ENCODE data around the gene ACTN4. TPM values are rescaled to one million over a fixed set of nuclear protein-coding genes. Genes with fewer than 3 reads are reported as not detected.

The ACTN4 gene
- polyA plus RNA-seq, 6 donors from 2014 or later, result 6.8 to 15.8 (median 10.6) TPM

DNA sequence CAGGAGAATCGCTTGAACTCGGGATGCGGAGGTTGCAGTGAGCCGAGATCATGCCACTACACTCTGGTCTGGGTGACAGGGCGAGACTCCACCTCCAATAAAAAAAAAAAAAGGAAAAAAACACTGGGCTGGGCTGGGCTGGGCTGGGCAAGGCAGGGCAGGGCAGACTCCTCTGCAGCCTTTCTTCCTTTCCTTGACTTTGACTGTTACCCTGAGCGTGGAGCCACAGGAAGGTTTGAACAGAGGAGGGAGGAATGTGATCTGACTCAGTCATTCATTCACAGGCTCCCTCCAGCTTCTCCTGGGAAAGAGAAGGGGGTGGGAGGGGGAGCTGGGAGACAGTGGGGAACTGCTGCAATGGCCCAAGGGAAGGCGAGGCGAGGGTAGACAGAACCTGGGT is 2.7 kb upstream of the ACTN4 start:
- ATAC-seq (ENCODE audit: low read depth in 2 of 2) (no peak), DNase-seq (no peak)
- Mint-ChIP-seq H3K4me3 (peak overlapping the region in 2 of 8 donors; percentile 51 to 63), H3K9me3 (no peaks in the 10 kb centered on the region), H3K27ac (no peak overlapping the region), H3K4me1 (peaks cover 20 to 27% (median 24%) of the 10 kb centered on the region in 3 donors), H3K27me3 (no peaks in the 10 kb centered on the region), H3K36me3 (no peaks in the 10 kb centered on the region)

DNA sequence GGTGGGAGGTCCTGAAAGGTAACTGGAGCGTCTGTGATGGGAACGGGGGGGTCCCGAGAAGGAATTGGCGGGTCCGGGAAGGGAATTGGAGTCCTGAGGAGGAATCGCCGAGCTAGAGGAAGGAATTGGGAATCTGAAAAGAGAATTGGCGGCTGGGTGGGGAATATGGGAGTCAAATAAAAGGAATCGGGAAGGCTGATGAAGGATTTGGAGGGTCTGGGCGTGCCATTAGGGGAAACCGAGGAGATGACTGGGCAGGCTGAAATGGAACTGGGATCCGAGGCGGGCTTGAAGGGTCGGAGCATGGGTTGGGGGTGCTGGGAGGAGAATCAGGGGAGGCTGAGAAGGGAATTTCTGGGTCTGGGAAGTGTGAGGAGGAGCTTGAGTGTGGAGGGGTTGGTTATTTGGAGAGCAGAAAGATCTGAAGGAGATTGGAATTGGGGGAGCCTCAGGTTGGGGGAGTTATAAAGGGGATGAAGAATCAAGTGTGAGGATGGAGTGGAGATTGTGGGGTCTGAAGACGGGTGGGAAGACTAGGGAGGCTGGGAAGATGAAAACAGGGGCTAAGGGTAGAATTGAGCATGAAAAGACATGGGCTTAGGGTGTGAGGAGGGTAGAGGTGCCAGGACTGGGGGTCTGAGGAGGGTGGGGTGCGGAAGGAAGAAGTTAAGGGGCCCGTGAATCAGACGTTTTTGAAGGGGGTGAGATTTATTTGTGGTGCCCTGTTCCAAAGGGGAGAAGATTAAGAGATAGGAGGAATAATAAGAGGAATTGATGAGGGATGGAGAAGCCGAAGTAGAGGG is 718 bp downstream of the ACTN4 start:
- Mint-ChIP-seq H3K36me3 (no peaks in the 10 kb centered on the region), H3K27me3 (no peaks in the 10 kb centered on the region), H3K4me1 (peaks cover 25 to 43% (median 39%) of the 10 kb centered on the region in 3 donors), H3K4me3 (peak overlapping the region; percentile 87 to 99 (median 94)), H3K9me3 (no peaks in the 10 kb centered on the region), H3K27ac (peak overlapping the region; percentile 26 to 93 (median 75))
- DNase-seq (no peak), ATAC-seq (ENCODE audit: low read depth in 2 of 2) (no peak)

DNA sequence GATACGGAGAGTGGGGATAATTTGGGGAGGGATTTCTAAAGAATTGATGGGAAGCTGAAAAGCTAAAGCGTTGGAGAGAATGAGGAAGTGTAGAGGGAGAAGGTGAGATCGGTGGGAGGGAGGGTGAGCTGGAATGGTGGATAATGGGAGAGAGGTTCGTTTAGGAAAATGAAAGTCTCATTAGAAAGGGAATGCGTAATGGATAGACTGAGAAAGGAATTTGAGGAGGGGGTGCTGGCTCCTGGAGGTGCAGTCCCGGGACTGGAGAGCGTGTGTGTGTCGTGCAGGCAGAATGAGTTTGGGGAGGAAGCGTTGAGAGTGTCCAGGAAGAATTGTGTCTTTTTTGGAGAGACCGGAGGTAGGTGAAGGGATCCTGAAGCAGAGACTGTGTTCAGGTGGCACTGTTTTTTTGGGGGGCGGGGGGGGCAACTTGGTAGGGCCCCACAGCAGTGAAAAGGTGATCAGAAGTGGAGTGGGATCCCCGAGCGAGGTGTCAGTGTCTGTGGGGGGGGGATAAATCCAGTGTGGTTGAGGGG is 1.4 kb downstream of the ACTN4 start:
- DNase-seq (no peak), ATAC-seq (ENCODE audit: low read depth in 2 of 2) (no peak)
- Mint-ChIP-seq H3K27ac (peak overlapping the region in 5 of 6 donors; percentile 12 to 87 (median 40)), H3K4me3 (peak overlapping the region; percentile 87 to 99 (median 94)), H3K27me3 (no peaks in the 10 kb centered on the region), H3K4me1 (peaks cover 25 to 47% (median 45%) of the 10 kb centered on the region in 3 donors), H3K9me3 (no peaks in the 10 kb centered on the region), H3K36me3 (no peaks in the 10 kb centered on the region)

DNA sequence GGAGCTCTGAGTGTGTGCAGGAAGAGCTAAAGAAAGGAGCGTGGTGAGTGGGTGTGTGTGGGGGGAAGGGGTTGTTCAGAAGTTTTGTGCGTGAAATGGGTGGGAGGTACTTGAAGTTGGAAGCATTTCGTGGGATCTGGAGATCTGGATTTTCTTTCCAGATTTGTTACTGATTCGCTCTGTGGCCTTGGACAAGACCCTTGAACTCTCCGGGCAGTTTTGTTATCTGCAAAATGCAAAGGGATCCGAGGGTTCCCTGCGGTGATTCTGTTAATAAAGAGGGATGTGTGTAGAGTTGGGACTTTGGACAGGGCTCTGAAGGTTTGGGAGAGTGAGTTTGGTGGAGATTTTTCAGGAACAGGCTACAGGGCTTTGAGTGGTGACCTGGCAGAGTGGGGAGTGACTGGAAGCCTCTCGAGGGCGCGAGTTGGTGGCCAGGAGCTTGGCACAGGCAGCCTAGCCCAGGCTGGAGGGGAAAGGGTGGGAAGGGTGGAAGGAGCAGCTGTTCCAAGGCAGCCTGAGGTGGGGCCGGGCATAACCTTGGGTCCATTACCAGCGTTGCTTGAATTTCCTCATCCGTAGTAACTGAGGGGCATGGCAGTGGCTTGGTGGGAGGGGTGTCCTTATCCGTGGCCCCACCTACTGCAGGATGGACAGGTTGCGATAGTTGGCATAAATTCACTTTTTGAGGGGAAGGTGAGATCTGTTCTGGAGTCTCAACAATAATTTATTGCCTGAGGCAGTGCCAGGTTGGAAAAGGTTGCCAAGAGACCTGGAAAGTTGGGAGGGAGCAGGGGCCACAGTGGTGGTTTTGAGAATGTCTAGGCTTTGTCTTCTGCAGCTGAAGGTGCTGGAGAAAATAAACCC is 2.1 kb downstream of the ACTN4 start:
- H3K4me1 Mint-ChIP-seq, result peaks cover 25 to 51% (median 45%) of the 10 kb centered on the region in 3 donors
- peak overlapping the region in 5 of 6 donors; percentile 3 to 80 (median 56) for H3K27ac Mint-ChIP-seq
- no peaks in the 10 kb centered on the region for H3K9me3 Mint-ChIP-seq
- H3K27me3 Mint-ChIP-seq, result no peaks in the 10 kb centered on the region
- H3K36me3 Mint-ChIP-seq, result no peaks in the 10 kb centered on the region
- ATAC-seq (ENCODE audit: low read depth in 2 of 2), result no peak
- DNase-seq, result no peak
- peak overlapping the region; percentile 77 to 99 (median 94) for H3K4me3 Mint-ChIP-seq

DNA sequence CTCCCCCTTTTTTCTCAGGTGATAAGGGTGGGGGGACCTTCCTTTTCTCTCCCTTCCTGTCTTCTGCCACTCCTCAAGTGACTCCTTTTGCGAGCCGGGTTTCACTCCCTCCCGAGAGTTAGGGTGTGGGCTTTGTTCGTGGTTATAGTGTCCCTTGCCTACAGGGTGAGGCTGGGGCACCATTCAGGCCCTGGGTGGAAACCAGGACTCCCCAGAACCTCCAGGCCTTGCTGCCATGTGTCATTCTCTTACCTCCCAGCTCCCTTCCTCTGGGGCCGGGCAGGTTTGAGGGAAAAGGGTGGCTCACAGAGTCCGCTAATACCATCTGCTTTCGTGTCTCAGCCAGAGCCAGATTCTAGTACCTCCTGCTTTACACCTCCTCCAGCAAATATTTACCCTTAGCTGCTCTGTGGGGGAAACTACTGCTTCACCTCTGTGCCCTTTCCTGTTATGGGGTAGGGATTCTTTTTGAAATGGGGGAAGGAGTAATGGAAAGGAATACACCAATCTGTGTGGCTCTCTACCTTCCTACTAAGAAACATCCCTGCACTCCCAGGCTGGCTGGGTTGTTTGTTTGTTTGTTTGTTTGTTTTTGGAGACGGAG is 2.8 kb downstream of the ACTN4 start:
- Mint-ChIP-seq H3K4me3 (peak overlapping the region; percentile 19 to 99 (median 94)), H3K27me3 (no peaks in the 10 kb centered on the region), H3K27ac (peak overlapping the region in 1 of 6 donors; percentile 54), H3K4me1 (peaks cover 26 to 58% (median 51%) of the 10 kb centered on the region in 3 donors), H3K9me3 (no peaks in the 10 kb centered on the region), H3K36me3 (no peaks in the 10 kb centered on the region)
- ATAC-seq (ENCODE audit: low read depth in 2 of 2), result no peak
- DNase-seq, result no peak

DNA sequence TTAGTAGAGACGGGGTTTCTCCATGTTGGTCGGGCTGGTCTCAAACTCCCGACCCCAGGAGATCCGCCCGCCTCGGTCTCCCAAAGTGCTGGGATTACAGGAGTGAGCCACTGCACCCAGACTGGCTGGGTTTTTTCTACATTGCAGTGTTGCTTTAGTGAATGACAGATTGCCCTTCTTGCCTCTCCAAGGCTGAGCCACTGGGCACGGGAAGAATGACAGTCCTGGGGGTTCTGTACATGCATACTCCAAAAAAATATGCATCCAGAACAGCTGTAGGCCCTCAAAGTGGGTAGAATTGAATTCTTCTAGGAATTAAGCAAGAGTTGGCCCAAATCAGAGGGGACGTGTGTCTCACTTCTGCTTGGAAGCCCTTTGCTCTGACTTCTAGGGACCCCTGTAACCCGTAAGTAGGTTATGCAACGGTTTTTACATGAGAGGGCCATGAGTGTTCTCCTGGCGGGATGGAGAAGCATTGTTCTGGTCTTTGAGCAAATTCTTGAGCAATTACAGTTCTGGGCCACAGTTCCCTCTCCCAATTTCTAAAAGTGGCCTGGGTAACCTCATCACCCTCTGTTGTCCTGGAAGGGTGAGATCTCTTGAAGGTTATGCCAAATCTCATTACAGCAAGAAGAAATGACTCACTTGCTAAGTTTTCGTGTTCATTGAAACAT is 3.6 kb downstream of the ACTN4 start:
- Mint-ChIP-seq H3K4me3 (peak overlapping the region in 4 of 8 donors; percentile 65 to 99 (median 91)), H3K27me3 (no peaks in the 10 kb centered on the region), H3K27ac (peak overlapping the region in 2 of 6 donors; percentile 6 to 34), H3K9me3 (no peaks in the 10 kb centered on the region), H3K4me1 (peaks cover 33 to 66% (median 58%) of the 10 kb centered on the region in 3 donors), H3K36me3 (no peaks in the 10 kb centered on the region)
- ATAC-seq (ENCODE audit: low read depth in 2 of 2), result no peak
- DNase-seq, result no peak

DNA sequence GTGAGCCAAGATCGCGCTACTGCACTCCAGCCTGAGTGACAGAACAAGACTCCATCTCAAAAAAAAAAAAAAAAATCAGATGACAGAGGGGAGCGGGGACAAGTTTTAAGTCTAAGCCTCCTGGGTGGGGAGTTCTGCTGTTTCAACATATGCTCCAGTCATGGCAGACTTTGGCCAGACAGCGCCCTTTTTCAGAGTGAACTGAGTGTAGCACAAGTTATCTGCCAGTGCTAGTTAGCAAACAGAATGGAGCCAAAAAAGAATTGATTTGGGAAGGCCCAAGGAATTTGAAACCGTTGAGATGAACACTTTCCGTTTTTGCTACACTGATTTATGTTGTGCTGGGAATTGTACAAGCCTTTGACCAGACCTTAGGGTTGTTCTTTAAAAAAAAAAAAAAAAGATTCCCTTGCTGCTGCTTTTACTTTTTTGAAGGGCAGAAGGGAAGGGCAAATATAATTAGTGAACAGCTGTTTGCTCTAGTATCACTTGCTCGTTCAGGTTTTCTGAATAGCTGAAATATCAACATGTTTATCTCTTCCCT is 5.7 kb downstream of the ACTN4 start:
- Mint-ChIP-seq H3K27ac (peak overlapping the region in 3 of 6 donors; percentile 2 to 83 (median 47)), H3K27me3 (no peaks in the 10 kb centered on the region)
- no peak for ATAC-seq (ENCODE audit: low read depth in 2 of 2)

DNA sequence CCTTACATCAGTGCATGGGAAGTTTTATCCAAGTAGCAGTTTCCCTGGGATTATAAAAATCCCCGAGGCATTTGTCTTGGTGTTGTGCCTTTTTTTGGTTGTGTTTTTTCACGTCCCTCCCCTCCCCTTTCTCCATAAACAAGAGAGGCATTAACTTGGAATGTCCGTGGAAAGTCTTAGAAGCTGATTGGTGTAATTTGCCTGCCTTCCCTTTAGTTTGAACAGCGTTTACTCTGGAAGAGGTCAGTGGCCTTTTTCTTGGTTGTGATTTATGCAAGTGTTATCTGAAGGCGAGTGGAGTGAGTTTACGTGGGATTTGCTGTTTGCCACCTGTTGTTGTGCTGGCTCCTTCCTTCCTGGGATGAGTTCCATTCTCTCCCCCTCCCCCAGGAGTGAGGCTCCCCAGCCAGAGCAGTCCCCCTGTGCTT is 7.2 kb downstream of the ACTN4 start:
- no peaks in the 10 kb centered on the region for H3K36me3 Mint-ChIP-seq
- H3K9me3 Mint-ChIP-seq, result no peaks in the 10 kb centered on the region
- ATAC-seq (ENCODE audit: low read depth in 2 of 2) (no peak), DNase-seq (no peak)
- no peaks in the 10 kb centered on the region for H3K27me3 Mint-ChIP-seq
- peaks cover 25 to 65% (median 61%) of the 10 kb centered on the region in 3 donors for H3K4me1 Mint-ChIP-seq
- no peak overlapping the region for H3K4me3 Mint-ChIP-seq
- H3K27ac Mint-ChIP-seq, result peak overlapping the region in 2 of 6 donors; percentile 67 to 88

More for the DNA sequence above, 5.7 kb downstream of the ACTN4 start:
- no peaks in the 10 kb centered on the region for H3K9me3 Mint-ChIP-seq
- H3K36me3 Mint-ChIP-seq, result no peaks in the 10 kb centered on the region
- no peak for DNase-seq
- peaks cover 37 to 75% (median 72%) of the 10 kb centered on the region in 3 donors for H3K4me1 Mint-ChIP-seq
- peak overlapping the region in 1 of 8 donors; percentile 54 for H3K4me3 Mint-ChIP-seq

DNA sequence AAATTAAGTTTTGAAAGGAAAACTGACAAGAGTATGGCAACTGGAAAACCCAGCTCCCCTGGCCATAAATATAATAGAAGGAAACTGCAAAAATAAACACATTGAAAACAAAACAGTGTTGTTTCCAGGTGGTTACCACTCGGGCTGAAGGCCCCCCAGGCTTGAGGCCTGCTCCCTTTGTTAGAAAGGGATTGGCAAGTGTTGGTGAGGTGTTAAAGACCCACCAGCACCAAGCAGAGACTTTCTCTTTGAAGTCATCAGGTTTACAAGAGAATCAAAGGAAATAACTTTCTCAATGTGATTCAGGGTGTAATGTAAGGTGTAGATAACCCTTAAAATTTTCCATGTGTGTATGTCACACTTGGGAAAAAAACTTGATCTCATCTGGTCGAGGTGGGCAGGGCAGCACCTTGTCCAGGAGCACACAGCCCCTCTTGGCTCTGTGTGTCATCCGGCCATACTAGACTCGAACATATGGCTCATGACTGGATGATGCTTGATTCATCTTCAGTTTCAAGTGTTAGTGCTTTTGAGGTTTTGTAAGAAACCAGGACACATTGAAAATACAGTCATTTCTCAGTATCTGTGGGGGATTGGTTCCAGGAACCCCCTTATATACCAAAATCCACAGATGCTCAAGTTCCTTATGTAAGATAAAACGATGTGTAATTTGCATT is 7.8 kb downstream of the ACTN4 start:
- Mint-ChIP-seq H3K27me3 (no peaks in the 10 kb centered on the region), H3K9me3 (no peaks in the 10 kb centered on the region), H3K4me3 (no peak overlapping the region), H3K4me1 (peaks cover 23 to 64% (median 55%) of the 10 kb centered on the region in 3 donors), H3K36me3 (no peaks in the 10 kb centered on the region), H3K27ac (peak overlapping the region in 4 of 6 donors; percentile 42 to 83 (median 72))
- ATAC-seq (ENCODE audit: low read depth in 2 of 2) (no peak), DNase-seq (no peak)

DNA sequence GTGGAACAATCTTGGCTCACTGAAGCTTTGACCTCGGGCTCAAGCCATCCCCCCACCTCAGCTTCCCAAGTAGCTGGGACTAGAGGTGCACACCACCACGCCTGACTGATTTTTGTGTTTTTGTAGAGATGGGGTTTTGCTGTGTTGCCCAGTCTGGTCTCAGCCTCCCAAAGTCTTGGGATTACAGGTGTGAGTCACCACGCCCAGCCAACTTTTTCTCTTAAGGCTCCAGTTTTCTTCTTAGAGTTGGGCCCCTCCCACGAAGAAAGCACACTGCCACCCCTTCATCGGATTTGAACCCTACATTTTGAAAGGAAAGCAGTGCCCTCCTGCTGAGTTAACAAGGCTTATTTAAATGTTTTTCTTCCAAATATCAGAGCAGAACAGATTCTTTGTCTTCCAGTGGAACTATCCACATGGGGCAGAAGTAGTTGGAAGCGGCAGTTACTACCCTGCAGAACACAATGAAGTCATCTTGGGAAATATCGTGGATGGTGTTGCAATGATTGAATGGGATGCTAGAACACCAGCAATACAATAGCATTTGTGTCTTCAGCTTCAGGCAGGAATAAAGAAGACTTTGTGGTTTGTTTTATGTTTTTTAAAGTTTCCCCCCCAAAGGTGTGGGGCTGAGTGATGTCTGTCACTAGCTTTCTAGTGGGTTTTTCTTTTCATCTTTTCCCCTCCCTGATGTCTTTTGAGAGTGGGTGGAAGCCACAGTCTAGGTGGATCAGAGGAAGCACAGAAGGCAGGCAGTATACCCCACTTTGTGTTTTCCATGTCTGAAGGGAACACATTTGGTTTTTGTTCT is 8.9 kb downstream of the ACTN4 start:
- no peak overlapping the region for H3K4me3 Mint-ChIP-seq
- DNase-seq (no peak), ATAC-seq (ENCODE audit: low read depth in 2 of 2) (no peak)
- peak overlapping the region in 4 of 6 donors; percentile 9 to 90 (median 50) for H3K27ac Mint-ChIP-seq
- no peaks in the 10 kb centered on the region for H3K27me3 Mint-ChIP-seq
- H3K36me3 Mint-ChIP-seq, result no peaks in the 10 kb centered on the region
- peaks cover 30 to 59% (median 47%) of the 10 kb centered on the region in 3 donors for H3K4me1 Mint-ChIP-seq
- no peaks in the 10 kb centered on the region for H3K9me3 Mint-ChIP-seq

DNA sequence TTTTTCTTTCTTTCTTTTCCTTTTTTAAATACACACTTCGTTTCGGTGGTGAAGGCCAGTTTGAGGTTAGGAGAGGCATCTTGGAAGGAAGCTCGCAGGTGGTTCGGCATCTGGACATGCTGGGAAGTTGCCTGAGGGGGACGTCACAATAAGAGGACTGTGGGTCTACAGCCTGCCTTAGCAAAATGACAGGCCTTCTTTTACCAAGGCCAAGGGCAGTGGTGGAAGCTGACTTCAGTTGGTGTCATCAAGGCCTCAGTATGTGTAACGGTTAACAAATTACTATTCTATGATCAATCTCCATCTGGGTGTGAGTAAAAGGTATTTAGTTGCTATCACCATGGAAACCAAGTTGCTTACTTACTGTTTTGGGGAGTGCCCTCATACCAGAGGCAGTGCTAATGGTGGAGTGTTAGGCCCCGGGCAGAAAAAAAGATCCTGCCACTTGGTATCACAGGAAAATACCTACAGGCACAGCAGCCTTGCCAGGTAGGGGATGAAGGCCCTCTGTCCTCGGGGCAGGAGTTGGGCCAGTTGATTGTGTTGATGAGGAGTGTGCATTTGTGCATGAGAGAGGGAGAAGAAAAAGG is 10.3 kb downstream of the ACTN4 start:
- DNase-seq (no peak), ATAC-seq (ENCODE audit: low read depth in 2 of 2) (peak in 1 of 2 donors; percentile 10)
- peak overlapping the region in 4 of 6 donors; percentile 26 to 92 (median 72) for H3K27ac Mint-ChIP-seq
- no peak overlapping the region for H3K4me3 Mint-ChIP-seq
- H3K36me3 Mint-ChIP-seq, result no peaks in the 10 kb centered on the region
- no peaks in the 10 kb centered on the region for H3K9me3 Mint-ChIP-seq
- H3K4me1 Mint-ChIP-seq, result peaks cover 30 to 66% (median 47%) of the 10 kb centered on the region in 3 donors
- no peaks in the 10 kb centered on the region for H3K27me3 Mint-ChIP-seq
